Stimulated activated CD8-positive, alpha-beta memory T cell treated with anti-CD3 and anti-CD28 coated beads, Interleukin-15, amount 100 ng/mL, for 48 hours (primary cell): ENCODE results near the gene ARRB2.
"Not testable (repeated sequence)": the region's sequence is repeated elsewhere in the genome, so short reads cannot be mapped to it uniquely, and the experiment has no call there.

Experiments
- DNase-seq, 2 donors: peaks; one replicate each; pipeline ENCODE4 v3.0.0-alpha.2; 2020; ENCODE audit warnings: low read depth in 2 of 2

Gene ARRB2

DNA sequence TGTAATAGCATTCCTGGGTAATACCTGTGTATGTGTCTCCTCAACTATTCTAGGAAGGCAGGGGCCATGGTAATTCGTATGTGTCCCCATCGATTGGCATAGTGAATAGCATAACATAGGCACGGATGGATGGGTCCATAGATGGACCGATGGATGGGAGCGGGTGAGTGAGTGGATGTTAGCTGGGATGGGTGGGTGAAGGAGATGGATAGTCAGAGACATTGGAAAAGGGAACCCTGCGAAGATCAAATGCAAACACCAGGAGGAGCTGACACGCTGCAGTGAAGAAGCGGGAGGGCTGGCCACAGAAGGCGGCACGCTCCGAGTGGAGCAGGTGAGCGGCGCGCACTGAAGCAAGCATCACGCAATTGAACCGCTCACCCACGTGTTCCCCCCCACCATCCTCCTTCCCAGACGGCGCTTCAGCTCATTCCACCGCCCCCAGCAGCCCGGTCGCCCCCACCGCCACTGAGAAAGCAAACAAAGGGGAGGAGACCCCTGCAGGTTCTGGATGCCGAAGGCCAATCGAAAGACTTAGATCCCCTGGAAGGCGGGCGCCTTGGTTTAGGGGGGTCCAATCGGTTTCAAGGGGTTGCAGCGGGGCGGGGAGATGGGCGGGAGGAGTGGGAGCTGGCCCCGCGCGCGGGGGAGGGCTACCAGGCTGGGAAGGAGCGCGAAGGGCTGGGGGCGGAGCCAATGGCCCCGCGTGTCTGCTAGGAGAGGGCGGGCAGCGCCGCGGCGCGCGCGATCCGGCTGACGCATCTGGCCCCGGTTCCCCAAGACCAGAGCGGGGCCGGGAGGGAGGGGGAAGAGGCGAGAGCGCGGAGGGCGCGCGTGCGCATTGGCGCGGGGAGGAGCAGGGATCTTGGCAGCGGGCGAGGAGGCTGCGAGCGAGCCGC lies at the start of gene ARRB2:
TSS of gene ARRB2 (plus strand) at position 839 of the 899 bp plus-strand sequence. CDS start 90 bp downstream, outside the sequence.
- peak; percentile 99 for DNase-seq

DNA sequence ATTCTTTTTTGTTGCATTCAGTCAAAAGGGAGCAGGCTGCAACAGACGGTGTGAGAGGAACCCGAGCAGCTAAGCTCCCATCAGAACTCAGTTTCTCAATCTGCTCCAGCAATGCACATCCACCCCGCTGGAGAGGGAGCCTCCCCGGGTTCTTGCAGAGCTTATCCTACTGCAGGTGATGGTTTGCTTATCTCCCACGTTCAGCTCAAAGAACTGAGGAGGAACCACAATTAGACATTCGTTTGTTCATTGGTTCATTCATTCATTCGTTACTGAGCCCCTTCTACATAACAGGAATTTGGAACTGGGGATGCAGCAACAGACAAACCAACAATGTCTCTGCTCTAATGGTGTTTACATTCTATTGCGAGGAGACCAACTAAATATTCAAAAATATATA lies 46.7 kb upstream of the ARRB2 start:
- no peak for DNase-seq

DNA sequence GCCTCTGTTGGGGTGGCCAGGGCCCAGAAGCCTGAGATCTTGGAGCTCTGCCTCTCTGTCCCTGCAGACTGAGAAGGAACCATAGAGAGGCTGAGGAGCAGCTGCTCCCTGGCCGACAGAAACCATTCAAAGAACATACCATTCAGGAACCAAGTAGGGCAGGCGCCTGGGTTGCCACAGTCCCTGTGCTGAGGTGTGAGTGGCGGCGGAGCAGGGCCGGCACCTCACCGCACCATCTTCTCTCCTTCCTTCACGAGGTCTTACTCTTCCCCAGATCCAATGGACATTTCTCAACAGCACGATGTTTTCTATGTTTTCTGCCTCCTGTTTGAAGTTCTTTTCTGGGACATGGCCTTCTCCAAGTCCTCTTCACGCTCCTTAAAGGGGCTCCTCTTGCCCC lies 46.2 kb upstream of the ARRB2 start:
- no peak for DNase-seq

DNA sequence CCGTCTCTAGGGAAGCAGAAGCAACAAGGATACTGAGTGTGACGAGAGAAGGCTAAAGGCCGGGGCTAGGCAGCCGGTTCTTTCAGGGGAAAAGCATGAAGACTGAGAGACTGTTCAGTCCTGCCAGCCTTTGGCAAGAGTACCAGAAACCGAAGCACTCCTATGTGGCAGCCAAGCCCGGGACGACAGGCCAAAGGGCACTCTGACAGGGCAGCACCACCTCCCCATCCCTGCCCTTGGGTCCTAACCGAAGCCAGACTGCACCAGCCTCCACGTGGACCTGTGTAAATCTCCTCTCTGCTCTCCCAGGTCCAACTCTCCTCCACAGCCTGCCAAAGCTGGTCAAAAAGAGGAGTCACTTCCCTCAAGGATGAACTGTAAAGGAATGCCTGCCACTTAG lies 45.4 kb upstream of the ARRB2 start:
- DNase-seq = no peak

DNA sequence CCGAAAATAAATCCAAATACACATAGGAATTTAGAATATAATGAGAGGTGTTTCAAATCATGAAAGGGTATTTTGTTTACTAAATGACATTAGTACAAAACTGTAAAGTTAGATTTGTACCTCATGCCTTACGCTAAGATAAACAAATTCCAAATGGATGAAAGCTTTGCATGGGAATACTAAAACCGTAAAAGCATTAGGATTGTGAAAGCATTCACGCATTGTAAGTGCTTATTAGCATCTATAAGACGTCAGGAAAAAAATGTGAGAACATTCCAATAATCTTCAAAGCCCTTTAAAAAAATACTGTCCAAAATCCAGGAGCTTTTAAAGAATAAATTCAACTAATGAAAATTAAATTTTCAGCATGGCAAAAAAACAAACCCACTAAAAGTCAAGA lies 44.1 kb upstream of the ARRB2 start:
- DNase-seq = no peak

DNA sequence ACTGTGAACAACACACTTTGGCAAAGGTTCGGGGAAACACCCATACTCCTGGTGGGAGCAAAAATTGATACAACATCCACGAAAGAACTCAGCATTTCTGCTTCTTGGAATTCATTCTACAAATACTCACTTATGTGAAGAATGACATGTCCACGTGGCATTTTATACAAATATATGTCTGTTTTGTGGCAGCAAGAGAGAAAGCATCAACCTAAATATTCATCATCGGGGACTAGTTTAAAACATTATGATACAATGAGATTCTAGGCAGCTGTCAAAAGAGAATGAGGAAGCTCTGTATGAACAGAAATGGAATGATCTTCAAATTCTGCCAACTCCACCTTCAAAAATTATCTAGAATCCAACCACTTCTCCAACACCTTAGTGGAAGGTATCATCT lies 43.3 kb upstream of the ARRB2 start:
- no peak for DNase-seq

DNA sequence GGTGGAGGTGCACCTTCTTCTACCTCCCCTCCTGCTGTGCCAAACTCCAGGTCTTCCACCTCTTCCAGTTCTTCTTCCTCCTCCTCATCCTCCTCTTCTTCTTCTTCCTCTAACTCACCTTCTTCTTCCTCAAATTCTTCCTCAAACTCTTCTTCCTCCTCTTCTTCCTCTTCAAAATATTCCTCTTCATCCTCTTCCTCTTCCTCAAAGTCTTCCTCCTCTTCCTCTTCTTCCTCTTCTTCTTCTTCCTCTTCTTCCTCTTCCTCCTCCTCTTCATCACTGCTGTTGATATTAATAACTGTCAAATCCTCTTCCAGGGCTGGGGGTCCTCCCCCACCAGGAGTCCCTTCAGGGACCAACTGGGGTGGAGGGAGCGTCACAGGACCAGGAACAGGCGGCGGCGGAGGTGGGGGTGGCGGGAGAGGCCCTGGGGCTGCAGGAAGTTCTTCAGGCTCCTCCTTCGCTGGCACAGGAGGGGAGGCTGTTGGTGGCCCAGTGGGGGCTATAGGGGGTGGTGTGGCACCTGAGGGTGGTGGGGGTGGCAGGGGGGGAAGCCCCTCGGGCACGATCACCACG lies 38.3 kb upstream of the ARRB2 start:
- DNase-seq = no peak

DNA sequence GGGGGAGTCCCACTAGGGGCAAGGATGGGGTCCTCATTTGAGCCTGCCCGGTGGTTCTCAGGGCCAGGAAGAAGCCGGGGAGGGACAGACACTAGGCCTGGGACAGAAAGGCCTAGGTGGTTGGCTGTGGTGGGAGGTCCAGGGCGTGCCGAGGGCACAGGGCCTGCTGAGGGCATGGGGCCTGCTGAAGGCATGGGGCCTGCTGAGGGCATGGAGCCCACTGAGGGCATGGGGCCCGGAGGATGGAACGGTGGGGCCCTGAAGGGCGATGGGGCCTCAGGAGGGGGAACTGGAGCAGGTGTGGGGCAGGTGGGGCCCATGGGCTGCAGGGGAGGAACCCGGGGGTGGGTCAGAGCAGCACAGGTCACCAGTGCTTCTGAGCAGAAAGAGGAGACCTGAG lies 37.7 kb upstream of the ARRB2 start:
- DNase-seq = no peak

DNA sequence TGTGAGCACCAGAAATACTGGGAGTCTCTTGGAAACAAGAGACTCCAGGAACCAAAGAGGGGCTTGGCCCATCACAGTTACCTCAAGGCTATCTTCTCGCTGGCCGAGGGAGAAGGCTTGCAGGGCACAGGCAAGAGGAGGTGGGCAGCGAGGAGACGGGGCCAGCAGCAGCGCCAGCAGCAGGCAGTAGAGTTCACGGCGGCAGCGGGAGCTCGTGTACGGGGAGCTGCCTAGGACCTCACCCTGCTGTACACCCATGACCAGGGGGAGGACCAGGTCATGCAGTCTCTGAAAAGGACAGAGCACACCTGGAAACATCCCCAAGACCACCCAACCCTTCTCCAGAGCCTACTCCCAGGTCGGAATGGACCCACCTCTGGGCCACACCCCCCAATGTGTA lies 37.3 kb upstream of the ARRB2 start:
- DNase-seq = no peak

DNA sequence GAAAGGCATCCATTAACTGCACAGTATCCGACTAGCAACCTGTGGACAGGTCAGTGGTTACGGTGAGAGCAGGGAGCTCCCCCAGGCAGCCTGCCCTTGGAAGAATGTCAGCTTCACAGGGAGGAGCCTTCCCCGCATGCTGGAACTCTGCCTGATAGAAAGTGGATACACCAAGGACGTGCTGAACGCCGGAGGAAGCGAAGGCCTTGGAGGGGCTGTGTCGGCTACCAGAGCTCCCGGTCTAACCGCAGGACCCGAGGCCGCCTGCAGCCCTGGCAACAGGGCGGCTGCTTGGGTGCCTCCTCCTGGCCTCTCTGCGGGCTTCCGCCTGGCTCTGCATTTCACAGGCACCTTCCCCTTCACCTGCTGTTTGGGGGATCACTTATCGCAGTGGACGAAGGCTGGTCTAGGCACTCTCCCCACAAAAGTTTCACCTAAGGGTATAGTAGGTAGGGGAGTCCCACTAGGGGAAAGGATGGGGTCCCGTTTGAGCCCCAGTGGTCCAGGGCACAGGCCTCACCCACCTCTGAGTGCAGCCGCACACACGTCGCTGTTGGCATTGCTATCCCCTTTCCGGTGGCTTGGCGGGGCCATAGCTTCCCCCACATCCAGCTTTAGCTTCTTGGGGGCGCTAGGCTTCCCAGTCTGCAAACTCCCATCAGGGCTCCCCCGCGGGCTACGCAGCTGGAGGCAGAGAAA lies 36.3 kb upstream of the ARRB2 start:
- DNase-seq = no peak

DNA sequence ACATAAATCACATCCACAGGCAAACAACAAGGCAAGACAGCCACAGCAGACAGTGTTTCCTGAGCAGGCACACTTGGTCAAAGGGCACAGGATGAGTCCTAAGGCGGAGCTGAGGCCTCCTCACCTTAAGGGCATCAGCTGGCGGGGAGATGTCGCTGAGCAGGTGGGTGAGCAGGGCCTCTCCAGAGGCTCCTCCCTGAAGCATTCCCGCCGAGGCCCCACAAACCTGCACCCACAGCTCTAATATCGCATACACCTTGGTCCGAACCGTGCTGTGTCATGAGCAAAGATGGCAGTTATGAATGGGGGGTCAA lies 35.8 kb upstream of the ARRB2 start:
- no peak for DNase-seq

DNA sequence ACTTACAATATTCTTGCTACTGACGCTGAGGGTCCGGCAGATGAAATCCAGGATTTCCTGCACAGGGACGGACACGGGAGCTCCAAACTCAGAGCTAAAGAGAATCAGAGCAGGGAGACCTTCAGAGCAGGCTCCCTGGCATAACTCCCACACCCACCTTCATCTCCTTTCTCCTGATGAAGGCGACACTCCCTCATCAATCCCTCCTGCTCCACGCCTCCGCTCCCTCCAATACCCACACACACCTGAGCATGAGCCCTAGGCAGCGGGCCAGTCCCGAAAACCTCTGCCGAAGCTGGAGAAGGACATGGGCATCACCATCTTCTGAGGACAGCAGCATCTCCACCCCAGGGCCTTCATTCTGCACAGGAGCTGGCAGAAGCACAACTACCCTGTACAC lies 34.6 kb upstream of the ARRB2 start:
- DNase-seq = no peak

DNA sequence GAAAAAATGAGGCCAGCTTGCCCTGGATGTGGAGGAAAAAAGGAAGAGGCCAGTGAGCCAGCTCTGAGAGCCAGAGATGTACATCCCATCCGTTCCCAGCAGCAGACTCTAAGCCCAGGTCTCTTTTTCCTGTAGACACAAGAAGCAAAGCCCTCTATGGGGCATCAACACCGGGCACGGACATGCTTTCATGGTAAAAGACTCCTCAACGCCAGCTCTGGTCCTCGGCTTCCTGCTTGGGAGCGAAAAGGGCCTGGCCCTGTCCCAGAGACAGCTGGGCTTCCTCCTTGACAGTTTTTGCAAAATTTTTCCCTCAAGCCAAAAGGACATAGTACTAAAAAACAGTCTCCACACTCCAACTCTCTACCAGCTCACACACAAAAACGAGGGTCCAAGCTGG lies 33.6 kb upstream of the ARRB2 start:
- DNase-seq = no peak

DNA sequence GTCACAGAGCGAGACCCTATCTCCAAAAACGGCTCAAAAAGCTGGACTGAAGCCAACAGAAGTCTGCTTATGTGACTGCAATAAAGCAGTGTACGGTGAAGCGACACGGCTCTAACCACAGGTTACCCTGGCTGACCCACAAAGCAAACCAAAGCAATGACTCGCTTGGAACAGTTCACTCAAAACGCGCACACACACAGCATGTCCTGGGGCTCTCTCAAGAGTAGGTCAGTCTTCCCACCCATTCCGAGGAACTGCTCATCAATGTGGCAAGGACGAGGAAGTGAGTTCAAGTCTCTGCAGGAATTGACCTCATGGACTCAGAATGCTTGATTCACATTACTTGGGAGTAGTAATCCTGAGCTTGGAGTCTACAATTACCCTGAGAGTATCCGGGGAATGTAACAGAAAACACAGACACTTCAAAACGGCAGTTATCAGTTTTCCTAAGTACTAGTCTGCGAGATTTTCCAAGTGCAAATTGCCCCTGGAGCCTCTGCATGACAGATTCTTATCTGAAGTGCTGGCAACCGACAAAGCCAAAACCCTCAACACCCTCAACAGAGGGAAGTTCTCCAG lies 31.9 kb upstream of the ARRB2 start:
- DNase-seq = peak; percentile 19 to 48

DNA sequence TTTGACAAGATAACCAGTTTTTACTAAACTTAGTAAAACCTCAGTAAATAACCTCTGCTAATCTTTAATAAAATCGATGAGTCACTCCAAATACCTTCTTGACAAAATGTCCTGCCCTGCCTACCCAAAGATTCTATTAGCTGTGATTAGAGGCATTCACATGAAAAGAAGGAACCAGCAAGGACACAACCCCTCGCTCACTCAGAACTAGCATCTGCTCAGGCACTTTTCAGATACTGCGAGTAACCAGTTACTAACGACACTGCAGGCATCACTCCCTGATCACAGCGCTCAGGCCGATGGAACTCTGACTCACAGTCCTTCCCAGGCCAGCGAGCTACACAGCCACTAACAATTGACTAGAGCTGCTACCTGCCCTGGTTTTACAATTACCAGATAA lies 30.8 kb upstream of the ARRB2 start:
- DNase-seq = no peak

DNA sequence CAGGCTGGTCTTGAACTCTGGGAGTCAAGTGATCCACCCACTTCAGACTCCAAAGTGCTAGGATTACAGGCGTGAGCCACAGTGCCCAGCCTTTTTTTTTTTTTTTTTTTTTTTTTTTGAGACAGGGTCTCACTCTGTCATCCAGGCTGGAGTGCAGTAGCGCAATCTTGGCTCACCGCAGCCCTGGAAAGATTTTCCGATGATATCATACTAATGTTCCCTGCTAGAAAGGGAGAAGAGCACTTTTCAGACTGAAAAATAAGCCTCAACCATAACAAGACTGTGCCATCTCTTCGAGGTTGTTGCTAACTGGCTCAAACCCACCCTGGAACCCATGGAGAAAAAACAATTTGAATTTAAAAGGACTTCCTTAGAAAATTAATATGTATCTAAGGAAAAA lies 26.7 kb upstream of the ARRB2 start:
- DNase-seq = not testable (repeated sequence)

DNA sequence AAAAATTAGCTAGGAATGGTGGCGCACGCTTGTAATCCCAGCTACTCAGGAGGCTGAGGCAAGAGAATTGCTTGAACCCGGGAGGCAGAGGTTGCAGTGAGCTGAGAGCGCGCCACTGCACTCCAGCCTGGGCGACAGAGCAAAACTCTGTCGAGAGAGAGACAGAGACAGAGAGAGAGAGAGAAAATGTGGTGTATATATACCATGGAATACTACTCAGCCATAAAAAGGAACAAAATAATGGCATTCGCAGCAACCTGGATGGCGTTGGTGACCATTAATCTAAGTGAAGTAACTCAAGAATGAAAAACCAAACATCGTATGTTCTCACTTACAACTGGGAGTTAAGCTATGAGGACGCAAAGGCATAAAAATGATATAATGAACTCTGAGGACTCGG lies 20.6 kb upstream of the ARRB2 start:
- not testable (repeated sequence) for DNase-seq

DNA sequence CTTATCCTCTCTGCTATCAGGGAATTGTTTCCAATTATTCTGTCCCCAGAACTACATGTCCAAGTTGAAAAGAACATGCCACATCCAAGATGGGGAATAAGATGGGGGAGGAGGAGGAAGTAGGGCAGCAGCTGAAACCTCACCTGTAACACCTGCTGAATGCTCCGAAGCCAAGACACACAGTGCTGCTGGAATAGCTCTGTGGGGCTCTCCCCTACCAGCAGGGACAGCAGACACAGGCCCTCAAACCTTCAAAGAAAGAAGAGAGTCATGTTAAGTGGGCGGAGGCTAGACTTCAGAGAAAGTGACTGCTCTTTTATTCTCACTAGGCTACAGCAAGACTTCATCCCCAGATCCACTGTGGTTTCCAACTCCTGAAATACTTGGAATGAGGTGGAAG lies 19.7 kb upstream of the ARRB2 start:
- no peak for DNase-seq

DNA sequence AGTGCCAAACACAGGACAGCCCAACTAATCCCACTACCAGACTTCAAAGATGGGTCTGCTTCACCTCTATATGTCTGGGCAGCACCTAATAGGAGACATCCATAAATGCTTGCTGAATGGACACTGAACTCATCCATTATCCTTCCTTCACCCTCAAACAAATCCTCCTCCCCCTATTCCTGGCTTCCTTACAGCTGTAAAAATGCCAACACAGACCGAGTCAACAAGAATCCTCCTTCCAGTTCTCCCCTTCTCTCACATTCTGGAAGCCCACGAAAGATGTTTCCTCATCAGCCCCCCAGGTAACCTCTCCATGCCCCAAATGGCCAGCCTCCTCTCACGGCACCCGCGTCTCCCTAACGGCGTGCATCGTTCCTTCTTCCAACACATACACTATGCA lies 18.7 kb upstream of the ARRB2 start:
- no peak for DNase-seq

DNA sequence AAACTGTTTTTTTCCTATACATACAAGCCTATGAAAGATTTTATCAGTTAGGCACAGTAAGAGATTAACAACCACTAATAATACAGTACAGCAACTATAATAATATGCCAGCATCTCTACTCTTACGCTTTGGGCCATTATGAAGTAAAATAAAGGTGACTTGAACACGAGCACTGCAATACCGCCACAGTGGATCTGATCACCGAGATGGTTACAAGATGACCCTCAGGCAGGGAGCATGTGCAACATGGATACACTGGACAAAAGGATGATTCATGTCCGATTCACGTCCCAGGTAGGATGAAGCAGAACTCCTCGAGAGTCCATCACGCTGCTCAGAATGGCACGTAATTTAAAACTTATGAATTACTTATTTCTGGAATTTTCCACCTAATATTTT lies 17.0 kb upstream of the ARRB2 start:
- no peak for DNase-seq

DNA sequence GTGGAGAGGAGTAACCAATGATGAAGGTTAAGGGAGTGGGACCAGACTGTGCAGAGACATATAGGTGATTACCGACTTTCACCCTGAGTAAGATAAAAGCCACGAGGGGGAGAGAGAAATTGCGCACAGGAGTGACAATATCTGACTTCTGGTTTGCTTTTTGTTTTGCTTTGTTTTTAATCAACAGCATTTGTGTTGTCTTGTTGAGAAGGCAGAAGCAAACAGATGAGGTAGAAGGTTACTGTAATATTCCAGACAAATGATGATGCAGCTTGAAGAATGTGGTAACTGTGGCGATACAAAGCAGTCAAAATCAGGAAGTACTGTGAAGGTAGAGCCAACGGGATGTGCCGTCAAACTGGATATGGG lies 14.0 kb upstream of the ARRB2 start:
- no peak for DNase-seq

DNA sequence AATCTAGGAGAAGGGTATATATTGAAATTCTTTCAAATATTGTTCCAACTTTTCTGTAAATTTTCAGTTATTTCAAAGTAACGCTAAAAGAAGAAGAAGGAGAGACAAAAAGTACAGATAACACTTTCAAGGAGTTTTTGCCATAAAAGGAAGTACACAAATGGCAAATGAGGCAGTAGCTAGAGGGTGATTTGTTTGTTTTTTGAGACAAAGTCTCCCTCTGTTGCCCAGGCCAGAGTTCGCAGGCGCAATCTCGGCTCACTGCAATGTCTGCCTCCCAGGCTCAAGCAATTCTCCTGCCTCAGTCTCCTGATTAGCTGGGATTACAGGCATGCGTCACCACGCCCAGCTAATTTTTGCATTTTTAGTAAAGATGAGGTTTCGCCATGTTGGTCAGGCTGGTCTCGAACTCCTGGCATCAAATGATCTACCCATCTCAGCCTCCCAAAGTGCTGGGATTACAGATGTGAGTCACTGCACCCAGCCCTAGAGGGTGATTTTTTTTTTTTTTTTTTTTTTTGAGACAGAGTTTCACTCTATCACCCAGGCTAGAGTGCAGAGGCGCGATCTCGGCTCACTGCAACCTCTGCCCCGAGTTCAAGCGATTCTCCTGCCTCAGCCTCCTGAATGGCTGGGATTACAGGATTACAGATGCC lies 10.9 kb upstream of the ARRB2 start:
- DNase-seq = not testable (repeated sequence)
